C4-2B (cell line): ENCODE results near the gene TMEM131L.

Source experiments
- H3K27ac ChIP-seq: fragments of 450-650 bp; 2 replicates; pipeline ENCODE4 v1.5.1; 2017
- ZFX ChIP-seq: fragments of 450-650 bp; IDR thresholded peaks from 2 replicates; pipeline ENCODE4 v1.6.1; 2017
- TF ChIP-seq, protein P1 (sequence below): fragments of 450-650 bp; conservative IDR thresholded peaks from 2 replicates; pipeline ENCODE4 v1.5.1; 2017; ENCODE audit warnings: mild to moderate bottlenecking

Gene TMEM131L

DNA sequence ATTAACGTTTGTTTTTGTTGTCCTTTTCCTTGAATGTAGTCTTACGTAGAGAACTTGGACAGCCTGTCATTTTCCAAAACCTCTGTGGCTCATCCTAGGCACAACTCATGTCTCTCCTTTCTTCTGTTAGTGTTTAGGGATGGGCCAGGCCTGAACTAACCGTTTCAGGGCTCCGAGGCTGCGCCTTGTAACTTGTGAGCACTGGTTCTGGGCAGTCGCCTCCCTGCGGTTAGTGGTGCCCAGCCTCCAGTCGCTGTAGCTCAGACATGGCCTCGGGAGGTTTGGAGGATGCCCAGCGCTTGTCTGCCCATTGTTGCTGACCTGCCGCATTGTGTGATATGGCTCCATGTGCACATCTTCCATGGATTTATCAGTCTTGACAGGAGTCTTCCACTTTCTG, 32.8 kb downstream of the TMEM131L start:
- TF ChIP-seq, protein P1, sequence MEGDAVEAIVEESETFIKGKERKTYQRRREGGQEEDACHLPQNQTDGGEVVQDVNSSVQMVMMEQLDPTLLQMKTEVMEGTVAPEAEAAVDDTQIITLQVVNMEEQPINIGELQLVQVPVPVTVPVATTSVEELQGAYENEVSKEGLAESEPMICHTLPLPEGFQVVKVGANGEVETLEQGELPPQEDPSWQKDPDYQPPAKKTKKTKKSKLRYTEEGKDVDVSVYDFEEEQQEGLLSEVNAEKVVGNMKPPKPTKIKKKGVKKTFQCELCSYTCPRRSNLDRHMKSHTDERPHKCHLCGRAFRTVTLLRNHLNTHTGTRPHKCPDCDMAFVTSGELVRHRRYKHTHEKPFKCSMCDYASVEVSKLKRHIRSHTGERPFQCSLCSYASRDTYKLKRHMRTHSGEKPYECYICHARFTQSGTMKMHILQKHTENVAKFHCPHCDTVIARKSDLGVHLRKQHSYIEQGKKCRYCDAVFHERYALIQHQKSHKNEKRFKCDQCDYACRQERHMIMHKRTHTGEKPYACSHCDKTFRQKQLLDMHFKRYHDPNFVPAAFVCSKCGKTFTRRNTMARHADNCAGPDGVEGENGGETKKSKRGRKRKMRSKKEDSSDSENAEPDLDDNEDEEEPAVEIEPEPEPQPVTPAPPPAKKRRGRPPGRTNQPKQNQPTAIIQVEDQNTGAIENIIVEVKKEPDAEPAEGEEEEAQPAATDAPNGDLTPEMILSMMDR, result no peak
- no peak for TF ChIP-seq ZFX
- H3K27ac ChIP-seq, result no peak overlapping the region

DNA sequence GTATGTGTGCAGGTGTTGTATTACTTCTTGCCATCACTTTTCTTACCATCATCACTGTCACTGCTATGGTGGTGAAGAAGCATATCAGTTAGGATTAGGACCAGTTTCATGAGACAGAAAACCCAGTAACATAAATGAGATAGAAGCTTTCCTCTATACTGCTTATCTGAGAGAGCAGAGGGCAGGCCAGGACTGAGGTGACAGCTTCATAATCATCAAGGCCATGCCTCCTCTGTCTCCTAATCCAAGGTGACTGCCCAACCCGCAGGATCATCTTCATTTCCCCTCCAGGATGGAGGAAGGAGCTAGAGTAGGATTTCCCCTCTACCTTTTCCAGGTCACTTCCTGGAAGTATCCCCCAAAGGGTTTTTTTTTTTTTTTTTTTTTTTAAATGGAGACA, 35.4 kb downstream of the TMEM131L start:
- no peak for TF ChIP-seq ZFX
- TF ChIP-seq, protein P1, result no peak
- no peak overlapping the region for H3K27ac ChIP-seq

GRCh38 chr4:153502584-153502983, 36.4 kb downstream of the TMEM131L start:
- no peak overlapping the region for H3K27ac ChIP-seq
- TF ChIP-seq, protein P1, result no peak
- TF ChIP-seq ZFX, result no peak

- H3K27ac ChIP-seq, result peak overlapping the region; percentile 43
- TF ChIP-seq ZFX, result no peak
- TF ChIP-seq, protein P1, result no peak
These were observed 40.5 kb downstream of the TMEM131L start for GRCh38 chr4:153506341-153507309.

- H3K27ac ChIP-seq, result peak overlapping the region; percentile 43
These were observed 41.3 kb downstream of the TMEM131L start for GRCh38 chr4:153507310-153508073.

GRCh38 chr4:153509212-153509611, 43.1 kb downstream of the TMEM131L start:
- H3K27ac ChIP-seq, result peak overlapping the region; percentile 57

More at GRCh38 chr4:153507310-153508073, 41.3 kb downstream of the TMEM131L start:
- no peak for TF ChIP-seq ZFX
- TF ChIP-seq, protein P1, result no peak

- TF ChIP-seq ZFX, result no peak
- TF ChIP-seq, protein P1, result no peak
These were observed 43.6 kb downstream of the TMEM131L start for GRCh38 chr4:153509724-153510123.

More at GRCh38 chr4:153509724-153510123, 43.6 kb downstream of the TMEM131L start:
- peak overlapping the region; percentile 57 for H3K27ac ChIP-seq
